CD4-positive, alpha-beta T cell (primary cell): Measurements from ENCODE around the gene VAPB. TPM values are rescaled to one million over a fixed set of nuclear protein-coding genes. Genes with fewer than 3 reads are reported as not detected.
A peak's percentile ranks its signal among the peaks of the same experiment; 100 is the strongest.

ENCODE experiments used
- ATAC-seq: fragments of 200-7000 bp; cut with Tn5 transposase; one replicate; pipeline ENCODE4 v1.10.0; 2022; ENCODE audit warnings: mild to moderate bottlenecking; ENCODE audit not compliant: poor library complexity
- CTCF ChIA-PET: fragments of 350-600 bp; sonication (Branson Sonifier 250); formaldehyde crosslinking; loops from one replicate; lab custom pipeline; 2021; ENCODE audit warnings: antibody characterized with exemption, inconsistent platforms; lab: Charles Lee
- POLR2A ChIA-PET: fragments of 350-600 bp; sonication (Branson Sonifier 250); formaldehyde crosslinking; loops from one replicate; lab custom pipeline; 2021; ENCODE audit warnings: antibody characterized with exemption, inconsistent platforms; lab: Charles Lee
- DNase-seq, 14 experiments: peaks; one replicate each; pipeline ENCODE4 v3.0.0-alpha.2; 2013 to 2020; ENCODE audit warnings: mixed read lengths in 2 of 14
- H3K27ac ChIP-seq, 2 donors: one replicate each; pipeline versions ENCODE4 v1.5.1 to v1.7.0; 2013; ENCODE audit warnings: low read length in 2 of 2, low read depth in 1 of 2, mild to moderate bottlenecking in 1 of 2
- H3K27me3 ChIP-seq, 2 experiments: 1 replicate in 1 of 2; 2 replicates in 1 of 2; pipeline versions ENCODE4 v1.6.1 to v1.7.0; 2013; ENCODE audit warnings: low read length in 2 of 2, control low read depth in 1 of 2, mild to moderate bottlenecking in 1 of 2, moderate library complexity in 1 of 2; ENCODE audit not compliant: insufficient read depth in 2 of 2, control insufficient read depth in 1 of 2
- H3K36me3 ChIP-seq: one replicate; pipeline ENCODE4 v1.6.1; 2013; ENCODE audit warnings: low read length, control low read depth; ENCODE audit not compliant: insufficient read depth
- H3K4me1 ChIP-seq: one replicate; pipeline ENCODE4 v1.6.1; 2013; ENCODE audit warnings: low read length, control low read depth; ENCODE audit not compliant: insufficient read depth
- H3K4me3 ChIP-seq: one replicate; pipeline ENCODE4 v1.5.1; 2013; ENCODE audit warnings: mild to moderate bottlenecking, low read length, moderate library complexity
- H3K9me3 ChIP-seq, 2 experiments: 1 replicate in 1 of 2; 2 replicates in 1 of 2; pipeline versions ENCODE4 v1.6.1 to v1.7.0; 2013; ENCODE audit warnings: low read length in 2 of 2, mild to moderate bottlenecking in 2 of 2, control low read depth in 1 of 2, moderate library complexity in 1 of 2; ENCODE audit not compliant: control insufficient read depth in 1 of 2, insufficient read depth in 1 of 2
- H3K27ac Mint-ChIP-seq: one replicate; pipeline ENCODE4 v1.8.0; 2020; ENCODE audit warnings: mixed read lengths
- H3K27me3 Mint-ChIP-seq: one replicate; pipeline ENCODE4 v1.8.0; 2021; ENCODE audit warnings: mixed read lengths
- H3K36me3 Mint-ChIP-seq: one replicate; pipeline ENCODE4 v1.8.0; 2021; ENCODE audit warnings: low read depth, mixed read lengths
- H3K4me1 Mint-ChIP-seq: one replicate; pipeline ENCODE4 v1.8.0; 2021; ENCODE audit warnings: low read depth, mixed read lengths
- H3K4me3 Mint-ChIP-seq: one replicate; pipeline ENCODE4 v1.8.0; 2020; ENCODE audit warnings: mild to moderate bottlenecking, mixed read lengths
- H3K9me3 Mint-ChIP-seq: one replicate; pipeline ENCODE4 v1.8.0; 2020; ENCODE audit warnings: mixed read lengths
- intact Hi-C, 2 experiments: fragments of 100-400 bp; cut with DNase I in 1 of 2; cut with micrococcal nuclease in 1 of 2; formaldehyde crosslinking; loops; one replicate each; pipeline versions ENCODE4 v1.15.1 to v1.9.0; 2023 to 2025; cut with DNase I, micrococcal nuclease
- total RNA-seq, 174 experiments: library from RNA in 2 of 174; stranded (reverse) in 2 of 174; gene quantifications; one replicate each; pipeline ENCODE4 v1.2.3 and lab custom pipeline; 2021 to 2026
- TF ChIP-seq, protein P1 (sequence below): fragments of 200-600 bp; IDR thresholded peaks from one replicate; pipeline ENCODE4 v1.8.0; 2022; ENCODE audit warnings: antibody characterized with exemption, mild to moderate bottlenecking

VAPB gene
- total RNA-seq, 2 experiments from 2014 or later = 25.2 to 29.4 TPM

- Mint-ChIP-seq H3K9me3 (peaks cover 12% of the 10 kb centered on the region), H3K4me1 (no peaks in the 10 kb centered on the region), H3K36me3 (peaks cover 7% of the 10 kb centered on the region), H3K27ac (no peak overlapping the region), H3K4me3 (no peak overlapping the region), H3K27me3 (peaks cover 37% of the 10 kb centered on the region)
- ChIA-PET POLR2A (no interaction called here), CTCF (interaction anchor here (0.8 to 1.5 kb wide), 6 partner anchors 150 to 1014 kb away, joined by 3 to 11 read pairs (median 4); partner anchors contain the start of gene STX16)
- Histone ChIP-seq H3K27ac (no peak overlapping the region), H3K27me3 (no peaks in the 10 kb centered on the region), H3K4me1 (peaks cover 6% of the 10 kb centered on the region), H3K4me3 (no peak overlapping the region), H3K9me3 (peaks cover 11 to 12% of the 10 kb centered on the region in 2 experiments), H3K36me3 (no peaks in the 10 kb centered on the region)
- intact Hi-C loops = loop anchor here in 1 of 2 experiments (1.0 to 10.0 kb wide), 2 partner anchors 358 to 1013 kb away; no protein-coding TSS in a partner anchor
- DNase-seq (peak in 13 of 14 experiments; percentile 4 to 80 (median 54)), ATAC-seq (no peak)
- TF ChIP-seq, protein P1, sequence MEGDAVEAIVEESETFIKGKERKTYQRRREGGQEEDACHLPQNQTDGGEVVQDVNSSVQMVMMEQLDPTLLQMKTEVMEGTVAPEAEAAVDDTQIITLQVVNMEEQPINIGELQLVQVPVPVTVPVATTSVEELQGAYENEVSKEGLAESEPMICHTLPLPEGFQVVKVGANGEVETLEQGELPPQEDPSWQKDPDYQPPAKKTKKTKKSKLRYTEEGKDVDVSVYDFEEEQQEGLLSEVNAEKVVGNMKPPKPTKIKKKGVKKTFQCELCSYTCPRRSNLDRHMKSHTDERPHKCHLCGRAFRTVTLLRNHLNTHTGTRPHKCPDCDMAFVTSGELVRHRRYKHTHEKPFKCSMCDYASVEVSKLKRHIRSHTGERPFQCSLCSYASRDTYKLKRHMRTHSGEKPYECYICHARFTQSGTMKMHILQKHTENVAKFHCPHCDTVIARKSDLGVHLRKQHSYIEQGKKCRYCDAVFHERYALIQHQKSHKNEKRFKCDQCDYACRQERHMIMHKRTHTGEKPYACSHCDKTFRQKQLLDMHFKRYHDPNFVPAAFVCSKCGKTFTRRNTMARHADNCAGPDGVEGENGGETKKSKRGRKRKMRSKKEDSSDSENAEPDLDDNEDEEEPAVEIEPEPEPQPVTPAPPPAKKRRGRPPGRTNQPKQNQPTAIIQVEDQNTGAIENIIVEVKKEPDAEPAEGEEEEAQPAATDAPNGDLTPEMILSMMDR = no peak
Measured at GRCh38 chr20:58481481-58482021, 92.5 kb downstream of the VAPB start.

- CTCF ChIA-PET = no interaction called here
- Histone ChIP-seq H3K4me3 (no peak overlapping the region), H3K4me1 (peaks cover 6% of the 10 kb centered on the region), H3K27ac (no peak overlapping the region), H3K27me3 (no peaks in the 10 kb centered on the region), H3K36me3 (no peaks in the 10 kb centered on the region), H3K9me3 (peaks cover 14 to 15% of the 10 kb centered on the region in 2 experiments)
- H3K27ac Mint-ChIP-seq = no peak overlapping the region
- H3K4me1 Mint-ChIP-seq = no peaks in the 10 kb centered on the region
- peaks cover 37% of the 10 kb centered on the region for H3K27me3 Mint-ChIP-seq
- peaks cover 12% of the 10 kb centered on the region for H3K9me3 Mint-ChIP-seq
- TF ChIP-seq, protein P1 = no peak
- H3K36me3 Mint-ChIP-seq = peaks cover 7% of the 10 kb centered on the region
- no peak for DNase-seq
- POLR2A ChIA-PET = no interaction called here
- H3K4me3 Mint-ChIP-seq = no peak overlapping the region
- intact Hi-C loops = loop anchor here in 1 of 2 experiments (10.0 kb wide), 1 partner anchor 1012 kb away; no protein-coding TSS in a partner anchor
- ATAC-seq = no peak
Measured at GRCh38 chr20:58482416-58482815, 93.4 kb downstream of the VAPB start.

- no peak for ATAC-seq
Measured at GRCh38 chr20:58483051-58483450, 94.0 kb downstream of the VAPB start.

More at GRCh38 chr20:58483051-58483450, 94.0 kb downstream of the VAPB start:
- H3K4me1 ChIP-seq = peaks cover 6% of the 10 kb centered on the region
- ChIA-PET CTCF (no interaction called here), POLR2A (interaction anchor here (0.5 kb wide), 1 partner anchor 149 kb away, joined by 5 read pairs; no protein-coding TSS in a partner anchor)
- peaks cover 12% of the 10 kb centered on the region for H3K9me3 Mint-ChIP-seq
- no peaks in the 10 kb centered on the region for H3K4me1 Mint-ChIP-seq
- H3K4me3 ChIP-seq = no peak overlapping the region
- intact Hi-C loops = loop anchor here in 1 of 2 experiments (10.0 kb wide), 1 partner anchor 1012 kb away; no protein-coding TSS in a partner anchor
- no peak for DNase-seq
- no peak overlapping the region for H3K27ac Mint-ChIP-seq
- H3K27me3 ChIP-seq = no peaks in the 10 kb centered on the region
- peaks cover 14 to 21% of the 10 kb centered on the region in 2 experiments for H3K9me3 ChIP-seq
- TF ChIP-seq, protein P1 = no peak
- H3K36me3 Mint-ChIP-seq = peaks cover 7% of the 10 kb centered on the region
- H3K27ac ChIP-seq = no peak overlapping the region
- H3K4me3 Mint-ChIP-seq = no peak overlapping the region
- H3K27me3 Mint-ChIP-seq = peaks cover 42% of the 10 kb centered on the region
- H3K36me3 ChIP-seq = no peaks in the 10 kb centered on the region
